SJSA1 (cell line): ENCODE measurements around the gene ABHD10. TPM values are rescaled to one million over a fixed set of nuclear protein-coding genes. Genes with fewer than 3 reads are reported as not detected.

Experiments
- DNase-seq, 2 experiments: peaks; one replicate each; pipeline ENCODE4 v3.0.0-alpha.2; 2015 to 2020; ENCODE audit warnings: low spot score in 2 of 2, low read depth in 1 of 2
- H3K27ac ChIP-seq: fragments of 250-450 bp; sonication (Bioruptor Pico); 2 replicates; pipeline ENCODE4 v1.5.1; 2020; ENCODE audit warnings: mild to moderate bottlenecking, moderate library complexity
- H3K27me3 ChIP-seq: fragments of 250-450 bp; sonication (Bioruptor Pico); replicated peaks from 2 replicates; pipeline ENCODE4 v1.5.1; 2020; ENCODE audit warnings: mild to moderate bottlenecking, moderate library complexity
- H3K36me3 ChIP-seq: fragments of 250-450 bp; sonication (Bioruptor Pico); 2 replicates; pipeline ENCODE4 v1.5.1; 2020; ENCODE audit warnings: mild to moderate bottlenecking
- H3K4me1 ChIP-seq: fragments of 250-450 bp; sonication (Bioruptor Pico); replicated peaks from 2 replicates; pipeline ENCODE4 v1.6.1; 2021; ENCODE audit warnings: mild to moderate bottlenecking
- H3K4me3 ChIP-seq: fragments of 250-450 bp; sonication (Bioruptor Pico); 2 replicates; pipeline ENCODE4 v1.5.1; 2020; ENCODE audit warnings: mild to moderate bottlenecking
- H3K9me3 ChIP-seq: fragments of 250-450 bp; sonication (Bioruptor Pico); replicated peaks from 2 replicates; pipeline ENCODE4 v1.5.1; 2020; ENCODE audit warnings: mild to moderate bottlenecking
- total RNA-seq: library from RNA; depleted of rRNA; stranded (reverse); fragments of >200 nt; shearing (Covaris generic); gene quantifications from 2 replicates; pipeline ENCODE4 v1.2.3, GENCODE V29; 2014; rRNA removed

The ABHD10 gene
- total RNA-seq, result 23.1 and 33.7 TPM in 2 replicates

- DNase-seq, result peak; percentile 92 to 96
- H3K27me3 ChIP-seq, result no peaks in the 10 kb centered on the region
- peak within 1 kb of the TSS; percentile 77 for H3K4me3 ChIP-seq
- H3K9me3 ChIP-seq, result no peaks in the 10 kb centered on the region
- peaks cover 18% of the 10 kb centered on the region for H3K36me3 ChIP-seq
- no peaks in the 10 kb centered on the region; the same call in 1 of the 2 replicates for H3K4me1 ChIP-seq
- peak within 1 kb of the TSS; percentile 30 for H3K27ac ChIP-seq
Observed at GRCh38 chr3:111978583-111979433, at the start of gene ABHD10. Gene ABHD10 (plus strand): TSS chr3:111979026. CDS start chr3:111979062, 36 bp downstream.

GRCh38 chr3:111929484-111929883 lies 49.3 kb upstream of the ABHD10 start:
- no peaks in the 10 kb centered on the region for H3K27me3 ChIP-seq
- no peak overlapping the region for H3K4me3 ChIP-seq
- H3K27ac ChIP-seq, result no peak overlapping the region
- peaks cover 56% of the 10 kb centered on the region for H3K36me3 ChIP-seq
- no peak for DNase-seq
- H3K4me1 ChIP-seq, result peaks cover 2% of the 10 kb centered on the region; the same call in 1 of the 2 replicates
- no peaks in the 10 kb centered on the region for H3K9me3 ChIP-seq

- Histone ChIP-seq H3K36me3 (peaks cover 48% of the 10 kb centered on the region), H3K27me3 (no peaks in the 10 kb centered on the region), H3K4me3 (no peak overlapping the region), H3K4me1 (peaks cover 29% of the 10 kb centered on the region), H3K9me3 (no peaks in the 10 kb centered on the region), H3K27ac (no peak overlapping the region)
- DNase-seq, result no peak
Observed at GRCh38 chr3:111932946-111933345, 45.9 kb upstream of the ABHD10 start.

GRCh38 chr3:111936191-111936841 lies 42.5 kb upstream of the ABHD10 start:
- H3K4me3 ChIP-seq, result no peak overlapping the region
- peaks cover 56% of the 10 kb centered on the region for H3K36me3 ChIP-seq
- H3K27me3 ChIP-seq, result no peaks in the 10 kb centered on the region
- H3K27ac ChIP-seq, result peak overlapping the region; percentile 83
- H3K4me1 ChIP-seq, result peaks cover 31% of the 10 kb centered on the region
- DNase-seq, result peak in 1 of 2 experiments; percentile 90
- H3K9me3 ChIP-seq, result no peaks in the 10 kb centered on the region

DNA sequence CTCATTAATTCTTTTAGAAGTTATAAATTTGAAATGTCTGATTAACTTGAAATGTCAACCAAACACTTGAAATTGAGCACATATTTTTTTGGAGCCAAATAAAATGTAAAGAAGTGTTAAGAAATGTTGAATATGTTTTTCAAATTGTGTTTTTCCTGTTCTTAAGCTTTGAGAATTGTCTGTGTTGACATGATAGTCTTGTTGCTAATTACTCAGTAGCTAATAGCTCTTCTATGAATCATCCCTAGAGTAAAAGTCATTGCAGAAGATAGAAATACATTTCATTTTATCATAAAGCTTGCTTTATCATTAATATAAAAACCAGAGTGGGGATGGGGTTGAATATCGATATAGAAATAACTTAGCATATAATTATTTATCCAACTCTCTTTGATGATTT lies 41.9 kb upstream of the ABHD10 start:
- Histone ChIP-seq H3K4me1 (peaks cover 31% of the 10 kb centered on the region), H3K36me3 (peaks cover 56% of the 10 kb centered on the region), H3K27me3 (no peaks in the 10 kb centered on the region), H3K4me3 (no peak overlapping the region), H3K9me3 (no peaks in the 10 kb centered on the region), H3K27ac (peak overlapping the region; percentile 83)
- peak in 1 of 2 experiments; percentile 29 for DNase-seq

DNA sequence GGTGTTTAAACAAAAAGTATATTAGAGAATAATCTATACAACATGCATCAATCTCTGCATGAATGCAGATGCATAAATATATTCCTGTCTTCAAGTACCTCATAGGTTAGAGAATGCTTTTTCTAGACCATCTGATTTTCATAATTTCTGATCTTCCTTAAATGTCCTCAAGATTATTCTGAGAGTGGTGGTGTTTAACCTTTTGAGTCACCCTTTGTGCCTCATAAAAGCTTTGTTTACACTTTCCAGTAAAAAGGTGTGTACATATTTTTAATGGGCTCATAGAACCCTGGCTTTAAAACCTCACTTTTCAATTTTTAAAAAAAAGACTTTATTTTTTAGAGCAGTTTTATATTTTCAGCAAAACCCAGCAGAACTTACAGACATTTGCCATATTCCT lies 41.0 kb upstream of the ABHD10 start:
- peaks cover 57% of the 10 kb centered on the region for H3K36me3 ChIP-seq
- H3K27me3 ChIP-seq, result no peaks in the 10 kb centered on the region
- H3K4me3 ChIP-seq, result no peak overlapping the region
- H3K4me1 ChIP-seq, result peaks cover 31% of the 10 kb centered on the region
- no peaks in the 10 kb centered on the region for H3K9me3 ChIP-seq
- DNase-seq, result no peak
- no peak overlapping the region for H3K27ac ChIP-seq

DNA sequence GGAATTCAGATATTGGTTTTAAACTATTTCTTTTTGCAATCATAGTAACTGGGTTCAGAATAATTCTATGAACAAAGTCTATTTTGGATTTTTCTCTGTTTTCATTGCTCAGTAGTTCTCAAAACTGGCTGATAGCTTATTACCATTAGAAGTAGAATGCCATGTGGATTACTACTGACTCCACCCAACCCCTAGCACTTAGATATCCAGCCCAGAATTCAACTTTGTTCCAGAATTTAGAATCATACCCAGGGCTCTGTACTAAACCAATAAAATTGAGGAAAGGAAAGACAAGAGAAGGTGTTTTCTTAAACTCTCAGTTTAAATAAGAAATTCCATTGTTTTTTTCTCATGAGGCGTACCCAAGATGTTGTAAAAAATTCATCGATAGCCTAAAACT lies 39.0 kb upstream of the ABHD10 start:
- H3K36me3 ChIP-seq, result peaks cover 49% of the 10 kb centered on the region
- H3K9me3 ChIP-seq, result no peaks in the 10 kb centered on the region
- no peak overlapping the region for H3K4me3 ChIP-seq
- H3K4me1 ChIP-seq, result peaks cover 39% of the 10 kb centered on the region
- no peak overlapping the region for H3K27ac ChIP-seq
- no peak for DNase-seq
- no peaks in the 10 kb centered on the region for H3K27me3 ChIP-seq

DNA sequence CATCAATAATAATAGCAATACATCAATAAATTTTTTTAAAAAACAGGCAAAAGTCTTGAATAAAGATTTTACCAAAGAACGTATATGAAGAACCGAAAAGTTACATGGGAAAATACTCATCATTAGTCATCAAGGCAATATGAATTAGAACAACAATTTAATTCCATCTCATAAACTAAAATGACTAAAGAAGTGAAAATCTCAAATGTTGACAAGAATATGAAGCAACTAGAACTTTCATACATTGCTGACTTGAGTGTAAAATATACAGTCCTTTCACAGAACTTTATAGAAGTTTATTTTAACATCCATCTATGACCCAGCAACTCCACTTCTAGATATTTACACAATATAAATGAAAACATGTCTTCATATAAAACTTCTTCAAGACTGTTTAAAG lies 35.3 kb upstream of the ABHD10 start:
- no peaks in the 10 kb centered on the region for H3K9me3 ChIP-seq
- no peak for DNase-seq
- peaks cover 32% of the 10 kb centered on the region for H3K4me1 ChIP-seq
- H3K27ac ChIP-seq, result no peak overlapping the region
- H3K36me3 ChIP-seq, result peaks cover 55% of the 10 kb centered on the region
- no peak overlapping the region for H3K4me3 ChIP-seq
- no peaks in the 10 kb centered on the region for H3K27me3 ChIP-seq

GRCh38 chr3:111944372-111944771 lies 34.5 kb upstream of the ABHD10 start:
- Histone ChIP-seq H3K27me3 (no peaks in the 10 kb centered on the region), H3K4me3 (no peak overlapping the region), H3K27ac (no peak overlapping the region), H3K36me3 (peaks cover 50% of the 10 kb centered on the region), H3K9me3 (no peaks in the 10 kb centered on the region), H3K4me1 (peaks cover 32% of the 10 kb centered on the region)
- DNase-seq, result no peak

- DNase-seq, result peak in 1 of 2 experiments; percentile 64
- H3K36me3 ChIP-seq, result peaks cover 39% of the 10 kb centered on the region
- H3K4me1 ChIP-seq, result peaks cover 32% of the 10 kb centered on the region
- no peaks in the 10 kb centered on the region for H3K27me3 ChIP-seq
- H3K9me3 ChIP-seq, result no peaks in the 10 kb centered on the region
- H3K27ac ChIP-seq, result peak overlapping the region; percentile 82
- no peak overlapping the region for H3K4me3 ChIP-seq
Observed at GRCh38 chr3:111947231-111947630, 31.6 kb upstream of the ABHD10 start.

DNA sequence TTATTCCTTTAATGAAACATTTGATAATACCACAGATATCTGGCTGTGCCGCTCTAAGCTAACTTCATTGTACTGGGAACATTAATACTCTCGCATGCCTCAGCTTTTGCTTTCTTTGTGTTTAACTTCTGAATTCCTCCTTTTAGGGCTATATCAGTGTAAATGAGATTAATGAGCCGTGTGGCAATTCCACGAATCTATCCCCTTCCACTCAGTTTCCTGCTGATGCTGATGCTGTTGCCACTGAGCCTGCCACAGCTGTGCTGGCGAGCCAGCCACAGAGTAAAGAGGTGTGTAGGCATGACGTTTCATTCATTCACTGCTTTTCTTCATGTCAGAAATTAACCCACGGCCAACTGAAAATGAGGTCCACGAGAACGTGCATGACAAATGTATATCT lies 30.0 kb upstream of the ABHD10 start:
- H3K4me3 ChIP-seq, result no peak overlapping the region
- H3K27ac ChIP-seq, result no peak overlapping the region
- H3K4me1 ChIP-seq, result peaks cover 25% of the 10 kb centered on the region
- no peaks in the 10 kb centered on the region for H3K27me3 ChIP-seq
- no peaks in the 10 kb centered on the region for H3K9me3 ChIP-seq
- DNase-seq, result no peak
- H3K36me3 ChIP-seq, result peaks cover 44% of the 10 kb centered on the region

GRCh38 chr3:111949712-111950111 lies 29.1 kb upstream of the ABHD10 start:
- no peak overlapping the region for H3K4me3 ChIP-seq
- H3K36me3 ChIP-seq, result peaks cover 47% of the 10 kb centered on the region
- H3K4me1 ChIP-seq, result peaks cover 31% of the 10 kb centered on the region
- H3K27ac ChIP-seq, result no peak overlapping the region
- no peaks in the 10 kb centered on the region for H3K9me3 ChIP-seq
- no peaks in the 10 kb centered on the region for H3K27me3 ChIP-seq
- DNase-seq, result no peak

GRCh38 chr3:111951032-111951431 lies 27.8 kb upstream of the ABHD10 start:
- H3K27me3 ChIP-seq, result no peaks in the 10 kb centered on the region
- no peak overlapping the region for H3K4me3 ChIP-seq
- H3K4me1 ChIP-seq, result peaks cover 31% of the 10 kb centered on the region
- peaks cover 42% of the 10 kb centered on the region for H3K36me3 ChIP-seq
- H3K27ac ChIP-seq, result no peak overlapping the region
- H3K9me3 ChIP-seq, result no peaks in the 10 kb centered on the region
- DNase-seq, result no peak

DNA sequence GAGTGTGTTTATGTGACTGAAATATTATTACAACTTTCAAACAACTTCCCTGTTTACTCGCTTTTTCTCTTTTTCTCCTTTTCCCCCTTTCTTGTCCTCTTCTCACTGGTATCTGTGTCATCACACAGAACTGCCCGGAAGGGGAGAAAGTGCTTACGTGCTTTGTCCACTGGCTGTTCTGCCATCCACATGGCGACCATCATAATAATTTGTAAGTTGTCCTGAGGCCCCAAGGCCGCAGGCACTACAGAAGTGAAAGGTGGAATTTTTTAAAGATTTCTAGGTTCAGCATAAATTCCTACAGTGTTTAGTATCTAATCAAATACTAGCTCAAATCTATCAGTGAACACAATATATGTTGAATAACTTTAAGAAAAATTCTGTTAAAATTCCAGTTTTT lies 26.7 kb upstream of the ABHD10 start:
- Histone ChIP-seq H3K27ac (no peak overlapping the region), H3K36me3 (peaks cover 45% of the 10 kb centered on the region), H3K9me3 (no peaks in the 10 kb centered on the region), H3K4me3 (no peak overlapping the region), H3K27me3 (no peaks in the 10 kb centered on the region), H3K4me1 (peaks cover 25% of the 10 kb centered on the region)
- DNase-seq, result no peak
